NCI-H2196 treated with DMSO at 0.1 percent for 48 hours (cell line): ENCODE results near the gene NAA15.
"Not testable (repeated sequence)": the region's sequence is repeated elsewhere in the genome, so short reads cannot be mapped to it uniquely, and the experiment has no call there.

ENCODE experiments used
- DNase-seq: peaks from one replicate; lab custom pipeline; 2025; ENCODE audit not compliant: unreplicated experiment; lab: John Stamatoyannopoulos, UW

Gene NAA15

DNA sequence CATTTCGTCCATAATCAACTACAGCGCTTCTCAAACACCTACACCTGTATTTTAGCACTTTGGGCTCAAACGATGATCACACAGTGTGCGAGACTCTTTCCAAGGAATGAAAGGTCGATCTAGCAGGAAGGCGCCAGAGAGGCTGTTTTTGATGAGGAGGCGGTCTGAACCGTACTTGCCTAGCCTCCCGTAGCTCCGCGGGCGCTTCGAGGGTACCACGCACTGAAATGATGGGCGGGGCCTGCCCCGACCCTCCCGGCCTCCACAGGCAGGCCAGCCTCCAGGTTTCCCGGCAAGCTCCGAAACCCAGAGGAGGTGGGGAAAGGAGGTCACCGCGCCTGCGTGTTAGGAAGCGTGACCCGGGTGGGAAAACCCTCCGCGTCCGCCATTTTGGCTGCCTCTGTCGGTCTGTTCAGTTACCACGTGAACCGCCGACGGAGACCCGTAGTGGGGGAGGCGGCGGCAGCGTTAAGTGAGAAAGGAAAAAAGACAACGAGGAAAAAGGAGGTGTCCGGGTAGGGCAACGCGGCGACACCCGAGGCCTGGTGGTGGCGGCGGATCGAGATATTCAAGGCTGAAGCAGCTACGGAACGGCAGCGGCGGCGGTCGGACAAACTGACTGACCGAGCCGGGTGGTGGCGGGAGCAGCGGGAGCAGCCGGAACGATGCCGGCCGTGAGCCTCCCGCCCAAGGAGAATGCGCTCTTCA, at the start of gene NAA15:
Gene NAA15, plus strand, starts transcription at position 393 of the 708 bp plus-strand sequence. Its CDS starts 273 bp downstream, at position 666.
- peak; percentile 78 for DNase-seq

GRCh38 chr4:139253046-139253445, 48.3 kb upstream of the NAA15 start:
- DNase-seq: no peak

DNA sequence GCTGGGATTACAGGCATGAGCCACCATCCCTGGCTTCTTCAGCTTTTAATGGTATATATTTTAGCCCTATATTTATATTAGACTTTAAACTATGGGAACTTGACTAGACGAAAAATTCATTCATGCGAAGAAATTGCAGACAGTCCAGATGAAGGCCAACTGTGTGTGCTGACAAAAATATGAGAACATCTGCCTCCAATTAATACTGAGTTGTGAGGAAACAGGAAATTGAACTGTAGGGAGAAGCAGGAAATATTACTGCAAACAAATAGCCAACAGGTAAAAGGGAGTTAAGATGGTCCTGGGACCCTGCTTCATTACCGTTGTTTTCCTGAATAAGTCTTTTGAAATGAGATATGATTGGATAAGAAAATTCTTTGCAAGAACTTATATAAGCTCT, 47.6 kb upstream of the NAA15 start:
- no peak for DNase-seq

GRCh38 chr4:139255581-139255980, 45.7 kb upstream of the NAA15 start:
- not testable (repeated sequence) for DNase-seq

DNA sequence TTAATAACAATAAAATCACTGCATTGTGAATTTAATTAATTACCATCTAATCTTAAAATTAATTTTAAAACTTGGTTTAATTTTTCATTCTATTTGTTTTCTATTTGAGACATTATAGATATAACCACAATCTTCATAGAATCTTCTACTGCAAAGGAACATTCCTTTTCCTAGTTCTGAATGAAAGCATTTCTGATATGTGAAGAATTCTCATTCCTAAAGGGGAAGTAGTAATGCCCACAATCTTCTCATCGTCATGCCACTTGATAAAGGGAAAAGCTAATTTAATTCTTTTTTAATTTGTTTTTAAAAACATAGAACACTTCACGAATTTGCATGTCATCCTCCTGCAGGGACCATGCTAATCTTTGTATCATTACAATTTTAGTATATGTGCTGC, 45.0 kb upstream of the NAA15 start:
- no peak for DNase-seq

- no peak for DNase-seq
Measured at GRCh38 chr4:139265654-139266053, 35.7 kb upstream of the NAA15 start.

GRCh38 chr4:139266208-139266582, 35.1 kb upstream of the NAA15 start:
- DNase-seq: no peak

- DNase-seq: no peak
Measured at GRCh38 chr4:139266583-139267257, 34.6 kb upstream of the NAA15 start.

GRCh38 chr4:139267301-139267700, 34.0 kb upstream of the NAA15 start:
- DNase-seq: no peak

DNA sequence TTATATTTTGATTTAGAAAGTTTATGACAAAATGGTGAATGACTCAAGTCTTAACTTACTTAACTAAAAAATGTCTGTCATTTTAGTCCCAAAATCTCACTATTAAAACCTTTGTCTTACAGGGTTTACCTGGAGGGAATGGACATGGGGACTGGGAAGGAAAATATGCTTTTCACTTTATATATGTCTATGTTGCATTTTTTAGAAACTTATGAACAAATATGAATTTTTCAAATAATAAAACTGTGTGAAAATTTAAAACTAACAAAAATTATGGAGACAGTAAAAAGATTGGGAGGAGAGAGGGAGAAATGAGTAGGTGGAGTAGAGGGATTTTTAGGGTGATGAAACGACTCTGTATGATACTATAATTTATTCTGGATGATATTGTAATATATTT, 27.5 kb upstream of the NAA15 start:
- no peak for DNase-seq

- DNase-seq: no peak
Measured at GRCh38 chr4:139274790-139275189, 26.5 kb upstream of the NAA15 start.

DNA sequence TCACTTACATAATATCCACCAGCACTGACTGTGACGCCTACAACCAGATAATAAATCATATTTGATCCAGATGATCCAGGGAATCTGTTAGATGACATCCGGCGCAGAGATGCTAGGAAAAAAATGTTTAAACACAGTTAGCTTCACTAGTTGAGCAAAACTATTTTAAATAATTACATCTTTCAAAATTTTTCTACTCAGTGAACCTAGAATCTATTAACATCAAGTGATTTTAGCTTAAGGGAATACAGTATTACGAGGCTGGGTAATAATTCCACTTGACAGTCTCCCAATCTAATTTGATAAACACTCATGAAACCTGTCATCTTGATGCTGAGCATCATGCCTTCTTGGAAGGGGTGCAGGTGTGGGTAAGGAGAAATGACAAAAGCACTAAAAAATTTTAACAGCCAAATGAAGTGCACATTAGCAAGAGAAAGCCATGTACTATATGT, 26.0 kb upstream of the NAA15 start:
- DNase-seq: no peak

- DNase-seq: no peak
Measured at GRCh38 chr4:139278485-139278884, 22.8 kb upstream of the NAA15 start.

- DNase-seq: no peak
Measured at GRCh38 chr4:139278912-139279759, 22.2 kb upstream of the NAA15 start.

- no peak for DNase-seq
Measured at GRCh38 chr4:139279760-139280620, 21.3 kb upstream of the NAA15 start, which contains the start of gene MGARP. TSS of gene MGARP (minus strand) at chr4:139280225. CDS start at chr4:139280158, 67 bp downstream.

- DNase-seq: no peak
Measured at GRCh38 chr4:139282065-139282720, 19.1 kb upstream of the NAA15 start.

DNA sequence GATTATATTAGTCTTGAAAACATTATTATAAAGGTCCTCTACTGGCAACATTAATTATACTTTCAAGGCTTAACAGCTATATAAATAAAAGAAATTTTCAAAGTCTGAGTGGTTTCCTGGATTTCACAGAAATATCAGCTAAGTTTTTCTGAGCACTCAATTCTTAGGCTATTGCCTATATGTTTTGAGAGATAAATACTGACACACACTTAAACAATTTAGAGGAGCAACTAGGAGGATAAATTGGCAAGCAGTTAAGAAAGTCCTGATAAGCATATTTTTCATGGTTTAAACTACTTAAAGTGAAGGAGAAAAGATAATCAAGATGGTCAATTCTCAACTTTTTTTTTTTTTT, 18.6 kb upstream of the NAA15 start:
- DNase-seq: no peak

- no peak for DNase-seq
Measured at GRCh38 chr4:139286186-139286698, 15.1 kb upstream of the NAA15 start.

DNA sequence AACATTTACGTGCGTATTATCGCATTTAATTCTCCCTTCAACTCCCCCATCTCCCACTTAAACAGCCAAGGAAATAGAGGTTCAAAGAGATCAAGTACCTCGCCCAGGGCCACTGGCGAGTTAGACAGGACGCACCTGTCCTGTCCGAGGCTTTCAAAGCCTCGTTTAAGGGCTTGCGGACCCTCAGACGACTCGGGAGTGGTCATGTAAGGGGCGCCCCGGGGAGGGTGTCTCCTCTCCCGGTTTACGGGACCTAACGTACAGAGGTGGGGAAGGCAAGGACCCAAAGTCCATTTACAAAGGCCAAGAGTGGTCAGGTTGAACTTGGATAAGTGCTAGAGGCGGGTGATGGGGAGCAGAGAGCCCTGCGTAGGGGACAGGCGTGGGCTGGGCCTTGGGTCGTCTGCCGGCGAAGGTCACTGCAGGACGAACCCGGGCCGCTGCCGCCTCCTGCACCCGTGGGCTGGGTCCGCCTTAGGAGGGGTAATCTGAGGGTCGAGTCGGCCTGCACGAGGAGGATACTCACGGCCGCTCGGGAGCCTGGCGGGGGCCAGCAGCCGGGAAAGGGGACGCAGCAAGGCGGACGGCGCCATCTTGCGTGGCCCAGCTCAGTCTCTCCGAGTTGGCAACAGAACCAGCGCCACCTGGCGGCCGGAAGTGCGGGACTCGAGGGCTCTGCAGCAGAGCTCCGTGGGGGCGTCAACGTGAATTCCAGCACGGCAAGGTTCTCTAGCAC, 5.9 kb upstream of the NAA15 start:
- DNase-seq: peak; percentile 38
